Ovary (tissue), 9 donors: ENCODE measurements around the gene MAP4K4. TPM values are rescaled to one million over a fixed set of nuclear protein-coding genes. Genes with fewer than 3 reads are reported as not detected.

Source experiments
- DNase-seq, 5 donors: peaks; one replicate each; pipeline ENCODE4 v3.0.0-alpha.2; 2019 to 2020
- H3K27ac ChIP-seq, 2 donors: fragments of 200-600 bp; one replicate each; pipeline versions ENCODE4 v1.5.1 to v1.8.0; 2019 to 2022
- H3K27me3 ChIP-seq: fragments of 200-600 bp; one replicate; pipeline ENCODE4 v1.8.0; 2022
- H3K36me3 ChIP-seq: fragments of 200-600 bp; sonication (generic); one replicate; pipeline ENCODE4 v1.5.1; 2019
- H3K4me1 ChIP-seq: one replicate; pipeline ENCODE4 v1.8.1; 2013; ENCODE audit warnings: mild to moderate bottlenecking, moderate library complexity; ENCODE audit not compliant: insufficient read depth
- H3K4me3 ChIP-seq: fragments of 200-600 bp; sonication (generic); one replicate; pipeline ENCODE4 v1.5.1; 2017
- H3K9me3 ChIP-seq, 2 donors: fragments of 200-600 bp in 1 of 2; sonication (generic) in 1 of 2; one replicate each; pipeline versions ENCODE4 v1.5.1 to v1.8.1; 2013 to 2019; ENCODE audit warnings: mild to moderate bottlenecking in 1 of 2, moderate library complexity in 1 of 2
- CTCF ChIP-seq, 3 donors: fragments of 450-650 bp in 2 of 3; fragments of 200-600 bp in 1 of 3; IDR thresholded peaks; one replicate each; pipeline versions ENCODE4 v1.5.1 to v1.8.0; 2016 to 2022; ENCODE audit warnings: antibody characterized with exemption in 3 of 3, mild to moderate bottlenecking in 1 of 3
- EP300 ChIP-seq: sonication (generic); formaldehyde crosslinking; IDR thresholded peaks from one replicate; pipeline ENCODE4 v1.6.1; 2017; ENCODE audit warnings: antibody characterized with exemption
- POLR2A ChIP-seq: fragments of 450-650 bp; IDR thresholded peaks from one replicate; pipeline ENCODE4 v1.6.1; 2017; ENCODE audit warnings: antibody characterized with exemption, mild to moderate bottlenecking, moderate library complexity
- WGBS, 3 donors: extraction: QIAGEN DNeasy Blood & Tissue Kit in 1 of 3; methylation state at CpG; one replicate each; pipeline versions ENCODE4 v1.1.5 to v1.1.7; 2013 to 2017; 5-methylcytosine and 5-hydroxymethylcytosine counted together
- intact Hi-C, 4 donors: fragments of 100-400 bp; cut with DNase I; formaldehyde crosslinking; loops; one replicate each; pipeline versions ENCODE4 v1.11.0 to v1.15.1; 2022 to 2023
- polyA plus RNA-seq, 2 donors: library from polyadenylated mRNA; stranded (reverse); fragments of 200-250 nt in 1 of 2; fragments of 350-450 nt in 1 of 2; fragmentation: Illumina TruSeq in 1 of 2; extraction: RNeasy Lipid Tissue Mini Kit (QIAGEN cat#74804) in 1 of 2; gene quantifications; one replicate each; pipeline ENCODE4 v1.2.3, GENCODE V29; 2013 to 2014
- total RNA-seq, 7 donors: library from RNA; depleted of rRNA in 2 of 7; stranded (reverse); fragments of >200 nt in 2 of 7; fragmentation: NEBNext Ultra II Directional in 3 of 7; extraction: Animal tissue kit (Norgen Biotek cat#: 25700) in 3 of 7; gene quantifications; one replicate each; pipeline versions ENCODE4 v1.1.0 to v1.2.4, GENCODE V29; 2016 to 2023
- donor health status: DM: no; HTN: no; CAD: no; lungs with moderate emphysema.
- donor health status: DM: no; HTN: no; CAD: no.
- donor health status: Bipolar disorder and iron deficiency.
- donor health status: DM: yes; HTN: yes; CAD: no.
- donor health status: DM: no; HTN: no; CAD: no.
- donor health status: DM: yes; HTN: yes; CAD: no.

Gene MAP4K4
- total and polyA plus RNA-seq, 9 donors: 23.9 to 60.9 (median 49.7) TPM

GRCh38 chr2:101873543-101873942 is 176.0 kb downstream of the MAP4K4 start:
- Histone ChIP-seq H3K36me3 (peaks cover 3% of the 10 kb centered on the region), H3K4me3 (no peak overlapping the region), H3K9me3 (no peaks in the 10 kb centered on the region), H3K27ac (no peak overlapping the region), H3K27me3 (no peaks in the 10 kb centered on the region), H3K4me1 (no peaks in the 10 kb centered on the region)
- 89 to 91% (median 90%) methylated on average over 3 of the region's 3 CpGs for WGBS, 3 donors
- TF ChIP-seq POLR2A: no peak
- no peak for TF ChIP-seq EP300
- no peak for TF ChIP-seq CTCF (IDR thresholded peaks at IDR 0.05)
- DNase-seq: no peak
- intact Hi-C loops: loop anchor here in 1 of 4 donors (10.0 kb wide), 1 partner anchor 111 kb away; no protein-coding TSS in a partner anchor

DNA sequence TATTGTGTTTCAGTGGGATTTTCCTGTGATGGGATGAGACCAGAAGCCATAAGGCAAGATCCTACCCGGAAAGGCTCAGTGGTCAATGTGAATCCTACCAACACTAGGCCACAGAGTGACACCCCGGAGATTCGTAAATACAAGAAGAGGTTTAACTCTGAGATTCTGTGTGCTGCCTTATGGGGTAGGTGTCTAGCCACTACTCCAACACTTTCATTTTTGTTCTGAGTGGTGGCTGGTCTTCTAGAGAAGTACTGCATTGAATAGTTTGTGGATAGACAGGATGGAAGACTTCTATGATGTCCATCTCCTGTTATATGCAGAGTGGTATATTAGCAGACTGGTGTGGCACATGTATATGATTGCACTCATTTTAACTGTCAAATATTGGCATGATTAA is 176.6 kb downstream of the MAP4K4 start:
- no peak overlapping the region for H3K27ac ChIP-seq
- H3K9me3 ChIP-seq: no peaks in the 10 kb centered on the region
- H3K27me3 ChIP-seq: no peaks in the 10 kb centered on the region
- no peak for DNase-seq
- WGBS, 3 donors: 93 to 99% (median 97%) methylated on average over 3 of the region's 3 CpGs
- no peak for TF ChIP-seq POLR2A
- TF ChIP-seq CTCF (IDR thresholded peaks at IDR 0.05): no peak
- no peak for TF ChIP-seq EP300
- H3K4me3 ChIP-seq: no peak overlapping the region
- intact Hi-C loops: loop anchor here in 1 of 4 donors (10.0 kb wide), 1 partner anchor 111 kb away; no protein-coding TSS in a partner anchor
- H3K4me1 ChIP-seq: no peaks in the 10 kb centered on the region
- peaks cover 3% of the 10 kb centered on the region for H3K36me3 ChIP-seq

DNA sequence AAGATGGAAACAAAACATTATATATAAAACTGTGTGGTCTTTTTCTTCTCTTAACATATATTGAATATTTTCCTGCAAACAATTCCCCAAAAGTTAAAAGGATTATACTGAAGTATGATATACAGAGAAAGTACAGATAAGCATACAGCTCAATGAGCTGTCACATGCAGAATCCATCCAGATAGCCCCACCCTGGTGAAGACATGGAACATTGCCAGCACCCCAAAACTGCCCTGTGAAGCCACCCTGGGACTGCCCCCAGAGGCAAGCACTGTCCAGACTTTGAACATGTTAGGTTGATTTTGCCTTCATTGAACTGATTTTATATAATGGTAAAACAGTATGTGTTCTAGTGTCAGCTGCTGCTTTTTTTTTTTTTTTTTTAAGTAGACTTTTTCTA is 182.0 kb downstream of the MAP4K4 start:
- H3K36me3 ChIP-seq: no peaks in the 10 kb centered on the region
- no peak overlapping the region for H3K27ac ChIP-seq
- no peaks in the 10 kb centered on the region for H3K4me1 ChIP-seq
- H3K9me3 ChIP-seq: no peaks in the 10 kb centered on the region
- intact Hi-C loops: loop anchor here in 1 of 4 donors (10.0 kb wide), 1 partner anchor 105 kb away; no protein-coding TSS in a partner anchor
- no peak for TF ChIP-seq CTCF (IDR thresholded peaks at IDR 0.05)
- no peak for TF ChIP-seq EP300
- no peak for TF ChIP-seq POLR2A
- no peaks in the 10 kb centered on the region for H3K27me3 ChIP-seq
- no peak for DNase-seq
- H3K4me3 ChIP-seq: no peak overlapping the region

- TF ChIP-seq POLR2A (no peak), CTCF (IDR thresholded peaks at IDR 0.05) (no peak), EP300 (no peak)
- intact Hi-C loops: loop anchor here in 1 of 4 donors (10.0 kb wide), 1 partner anchor 74 kb away; no protein-coding TSS in a partner anchor
- Histone ChIP-seq H3K27ac (no peak overlapping the region), H3K27me3 (no peaks in the 10 kb centered on the region), H3K4me3 (no peak overlapping the region), H3K36me3 (no peaks in the 10 kb centered on the region), H3K4me1 (no peaks in the 10 kb centered on the region), H3K9me3 (no peaks in the 10 kb centered on the region)
- no peak for DNase-seq
These were observed 183.6 kb downstream of the MAP4K4 start for GRCh38 chr2:101881131-101881530.
